Fibroblast of the conjunctiva (primary cell): ENCODE measurements around the gene HIVEP2.

Experiments used
- DNase-seq: peaks from one replicate; pipeline ENCODE4 v3.0.0-alpha.2; 2010; ENCODE audit warnings: low read depth

The HIVEP2 gene

GRCh38 chr6:142944124-142945048 is 590 bp downstream of the HIVEP2 start:
- DNase-seq = peak; percentile 84

GRCh38 chr6:142943711-142944123 is 1.3 kb downstream of the HIVEP2 start:
- no peak for DNase-seq

- DNase-seq = no peak
Observed at GRCh38 chr6:142942805-142943227, 2.2 kb downstream of the HIVEP2 start.

GRCh38 chr6:142942238-142942637 is 2.7 kb downstream of the HIVEP2 start:
- DNase-seq = no peak

GRCh38 chr6:142941018-142941417 is 4.0 kb downstream of the HIVEP2 start:
- DNase-seq = no peak

- DNase-seq = no peak
Observed at GRCh38 chr6:142940487-142940886, 4.5 kb downstream of the HIVEP2 start.

- DNase-seq = no peak
Observed at GRCh38 chr6:142938510-142938909, 6.5 kb downstream of the HIVEP2 start.

GRCh38 chr6:142937986-142938385 is 7.0 kb downstream of the HIVEP2 start:
- no peak for DNase-seq

- DNase-seq = no peak
Observed at GRCh38 chr6:142935553-142936517, 9.1 kb downstream of the HIVEP2 start.

GRCh38 chr6:142934599-142934998 is 10.4 kb downstream of the HIVEP2 start:
- DNase-seq = no peak

GRCh38 chr6:142934106-142934505 is 10.9 kb downstream of the HIVEP2 start:
- DNase-seq = no peak

- no peak for DNase-seq
Observed at GRCh38 chr6:142933701-142934100, 11.3 kb downstream of the HIVEP2 start.

- DNase-seq = no peak
Observed at GRCh38 chr6:142932889-142933288, 12.1 kb downstream of the HIVEP2 start.

GRCh38 chr6:142929751-142930358 is 15.1 kb downstream of the HIVEP2 start:
- no peak for DNase-seq

GRCh38 chr6:142927904-142928303 is 17.1 kb downstream of the HIVEP2 start:
- DNase-seq = no peak

- DNase-seq = no peak
Observed at GRCh38 chr6:142927271-142927580, 17.8 kb downstream of the HIVEP2 start.

GRCh38 chr6:142926494-142927270 is 18.3 kb downstream of the HIVEP2 start:
- peak; percentile 57 for DNase-seq

GRCh38 chr6:142926177-142926493 is 18.8 kb downstream of the HIVEP2 start:
- no peak for DNase-seq

- DNase-seq = peak; percentile 59
Observed at GRCh38 chr6:142925575-142926110, 19.3 kb downstream of the HIVEP2 start.

GRCh38 chr6:142918339-142919042 is 26.5 kb downstream of the HIVEP2 start:
- no peak for DNase-seq

- DNase-seq = no peak
Observed at GRCh38 chr6:142916881-142917280, 28.1 kb downstream of the HIVEP2 start.
